AG10803 (cell line): ENCODE data around the gene PEX11G.
A peak's percentile ranks its signal among the peaks of the same experiment; 100 is the strongest.

ENCODE experiments used
- DNase-seq: peaks from one replicate; pipeline ENCODE4 v3.0.0; 2010; ENCODE audit warnings: low read depth
- H3K4me3 ChIP-seq: 2 replicates; pipeline ENCODE4 v1.5.1; 2011; ENCODE audit warnings: mild to moderate bottlenecking, low read length, control low read depth
- TF ChIP-seq, protein P1 (sequence below): conservative IDR thresholded peaks from 2 replicates; pipeline ENCODE4 v1.5.1; 2011; ENCODE audit warnings: mild to moderate bottlenecking, low read length, control low read depth, inconsistent platforms

PEX11G gene

DNA sequence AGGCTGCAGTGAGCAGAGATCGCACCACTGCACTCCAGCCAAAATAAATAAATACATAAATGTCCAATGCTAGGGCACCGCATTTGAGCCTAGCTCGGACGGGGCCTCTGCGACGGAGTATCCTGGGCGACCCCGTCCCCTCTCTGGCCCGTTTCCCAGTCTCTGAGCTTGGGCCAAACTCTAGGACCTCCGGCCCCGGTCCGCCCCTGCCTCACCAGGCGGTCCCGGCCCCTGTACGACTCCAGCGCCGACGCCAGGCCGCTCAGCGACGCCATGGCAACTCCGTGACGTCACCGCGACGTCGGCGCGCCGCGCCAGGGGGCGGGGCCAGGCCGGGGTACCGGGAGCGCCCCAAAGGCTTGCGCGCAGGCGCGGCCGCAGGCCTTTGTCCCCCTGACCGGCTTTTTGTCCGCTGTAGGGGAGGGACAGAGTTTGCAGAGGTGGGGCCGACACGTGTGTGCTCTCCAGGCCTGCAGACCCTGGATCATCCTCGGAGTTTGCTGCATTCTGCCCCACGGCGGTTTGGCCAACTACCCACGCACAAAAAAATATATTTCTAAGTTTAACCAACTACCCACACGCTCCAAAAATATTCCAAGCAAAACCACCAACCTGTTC, at the start of gene PEX11G:
Gene PEX11G, minus strand, starts transcription at position 300 of the 618 bp plus-strand sequence. Its CDS starts 25 bp downstream, at position 275.
- peak; percentile 74 for DNase-seq
- TF ChIP-seq, protein P1, sequence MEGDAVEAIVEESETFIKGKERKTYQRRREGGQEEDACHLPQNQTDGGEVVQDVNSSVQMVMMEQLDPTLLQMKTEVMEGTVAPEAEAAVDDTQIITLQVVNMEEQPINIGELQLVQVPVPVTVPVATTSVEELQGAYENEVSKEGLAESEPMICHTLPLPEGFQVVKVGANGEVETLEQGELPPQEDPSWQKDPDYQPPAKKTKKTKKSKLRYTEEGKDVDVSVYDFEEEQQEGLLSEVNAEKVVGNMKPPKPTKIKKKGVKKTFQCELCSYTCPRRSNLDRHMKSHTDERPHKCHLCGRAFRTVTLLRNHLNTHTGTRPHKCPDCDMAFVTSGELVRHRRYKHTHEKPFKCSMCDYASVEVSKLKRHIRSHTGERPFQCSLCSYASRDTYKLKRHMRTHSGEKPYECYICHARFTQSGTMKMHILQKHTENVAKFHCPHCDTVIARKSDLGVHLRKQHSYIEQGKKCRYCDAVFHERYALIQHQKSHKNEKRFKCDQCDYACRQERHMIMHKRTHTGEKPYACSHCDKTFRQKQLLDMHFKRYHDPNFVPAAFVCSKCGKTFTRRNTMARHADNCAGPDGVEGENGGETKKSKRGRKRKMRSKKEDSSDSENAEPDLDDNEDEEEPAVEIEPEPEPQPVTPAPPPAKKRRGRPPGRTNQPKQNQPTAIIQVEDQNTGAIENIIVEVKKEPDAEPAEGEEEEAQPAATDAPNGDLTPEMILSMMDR, result no peak
- H3K4me3 ChIP-seq, result peak within 1 kb of the TSS; percentile 77

DNA sequence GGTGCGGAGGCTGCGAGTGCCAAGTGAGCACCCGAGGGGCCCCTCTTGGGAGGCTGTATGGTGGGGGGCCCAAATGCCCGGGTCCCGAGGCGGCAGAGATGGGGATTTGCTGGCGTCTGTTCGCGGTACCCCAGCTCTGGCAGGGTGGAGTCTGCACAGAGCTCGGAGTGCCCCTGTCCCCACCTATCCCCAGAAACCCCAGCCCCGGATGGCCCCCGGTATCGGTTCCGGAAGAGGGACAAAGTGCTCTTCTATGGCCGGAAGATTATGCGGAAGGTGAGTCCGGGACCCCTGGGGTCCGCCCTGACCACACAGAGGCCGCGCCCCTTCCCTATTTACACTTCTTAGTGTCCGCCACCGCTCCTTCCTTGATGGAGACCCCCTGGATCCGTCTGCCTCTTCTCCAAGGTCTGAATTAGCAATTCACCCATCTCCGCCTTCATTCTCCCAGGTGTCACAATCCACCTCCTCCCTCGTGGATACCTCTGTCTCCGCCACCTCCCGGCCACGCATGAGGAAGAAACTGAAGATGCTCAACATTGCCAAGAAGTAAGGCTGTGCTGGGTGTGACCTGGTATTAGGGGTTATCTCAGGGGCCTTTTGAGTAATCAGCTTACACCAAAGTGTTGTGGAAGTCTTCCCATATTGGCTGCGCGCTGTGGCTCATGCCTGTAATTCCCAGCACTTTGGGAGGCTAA, 47.3 kb upstream of the PEX11G start:
- TF ChIP-seq, protein P1, result no peak
- no peak for DNase-seq
- peak overlapping the region; percentile 99 for H3K4me3 ChIP-seq

DNA sequence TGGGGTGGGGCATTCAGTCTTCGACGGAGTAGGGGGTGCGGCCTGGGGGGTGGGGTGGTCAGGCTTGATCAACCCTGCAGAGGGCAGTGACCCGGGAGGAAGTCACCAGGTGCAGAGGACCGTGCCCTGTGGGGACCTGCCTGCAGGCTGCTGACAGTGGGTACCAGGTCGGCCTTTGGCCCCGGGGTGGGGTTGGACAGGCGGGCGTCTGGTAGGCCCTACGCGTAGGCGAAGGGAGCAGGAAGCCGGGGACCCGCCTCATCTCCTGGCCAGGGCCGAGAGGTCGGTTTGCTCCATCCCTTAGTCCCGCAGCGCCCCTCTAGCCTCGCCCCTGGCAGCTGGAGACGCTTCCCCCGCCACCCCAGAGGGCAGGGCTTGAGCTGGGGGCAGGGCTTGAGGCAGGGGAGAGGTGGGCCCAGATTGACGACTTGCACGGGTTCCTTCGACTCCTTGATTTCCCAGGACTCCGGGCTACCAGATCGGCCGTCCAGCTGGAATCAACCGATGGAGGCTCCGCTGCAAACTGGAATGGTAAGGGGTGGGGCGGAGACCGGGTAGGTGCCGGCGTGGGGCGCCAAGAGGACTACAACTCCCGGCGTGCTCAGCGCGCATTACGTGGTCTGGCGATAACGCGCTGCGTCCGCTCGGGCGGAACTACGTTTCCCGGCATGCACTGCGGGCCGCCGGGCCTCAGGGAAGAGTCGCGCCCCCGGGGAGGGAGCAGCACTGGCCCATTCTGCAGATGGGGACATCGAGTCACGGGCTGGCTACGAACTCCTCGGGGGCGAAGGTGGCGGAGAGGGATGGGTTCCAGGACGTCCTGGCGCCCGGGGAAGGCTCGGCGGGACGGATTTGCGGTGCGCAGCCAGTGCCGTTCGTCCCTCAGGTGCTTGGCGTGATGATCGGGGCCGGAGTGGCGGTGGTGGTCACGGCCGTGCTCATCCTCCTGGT, 46.5 kb upstream of the PEX11G start, which contains the start of gene PNPLA6:
Gene PNPLA6, plus strand, starts transcription at position 671 of the 951 bp plus-strand sequence. Its CDS starts 72 bp downstream, at position 743.
- TF ChIP-seq, protein P1, result no peak
- peak within 1 kb of the TSS; percentile 99 for H3K4me3 ChIP-seq
- peak; percentile 91 for DNase-seq

DNA sequence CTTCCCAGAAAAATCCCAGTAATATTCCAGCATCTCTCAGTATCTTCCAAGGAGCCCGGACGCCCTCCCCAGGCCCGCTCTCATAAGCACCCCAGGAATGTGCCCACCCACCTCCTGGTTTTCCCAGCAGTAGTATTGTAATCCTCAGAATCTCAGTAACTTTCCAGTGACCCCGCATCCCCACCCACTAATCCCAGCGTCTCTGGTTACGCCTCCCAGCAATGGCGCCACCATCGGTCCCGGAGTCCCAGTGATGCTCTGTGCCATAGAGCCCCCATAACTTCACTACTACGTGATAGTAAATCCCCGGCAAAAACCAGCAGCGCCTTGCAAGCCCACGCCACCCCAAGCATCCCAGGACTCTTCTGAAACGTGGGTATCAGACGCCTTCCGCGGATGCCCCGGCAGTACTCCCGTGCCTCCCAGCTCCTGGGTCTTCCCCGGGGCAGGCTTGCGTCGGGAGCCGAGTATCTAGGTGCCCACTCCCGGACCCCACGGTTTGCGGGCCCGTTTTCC, 45.8 kb upstream of the PEX11G start:
- peak overlapping the region; percentile 99 for H3K4me3 ChIP-seq
- peak; percentile 81 for DNase-seq
- TF ChIP-seq, protein P1, result peak; percentile 33

DNA sequence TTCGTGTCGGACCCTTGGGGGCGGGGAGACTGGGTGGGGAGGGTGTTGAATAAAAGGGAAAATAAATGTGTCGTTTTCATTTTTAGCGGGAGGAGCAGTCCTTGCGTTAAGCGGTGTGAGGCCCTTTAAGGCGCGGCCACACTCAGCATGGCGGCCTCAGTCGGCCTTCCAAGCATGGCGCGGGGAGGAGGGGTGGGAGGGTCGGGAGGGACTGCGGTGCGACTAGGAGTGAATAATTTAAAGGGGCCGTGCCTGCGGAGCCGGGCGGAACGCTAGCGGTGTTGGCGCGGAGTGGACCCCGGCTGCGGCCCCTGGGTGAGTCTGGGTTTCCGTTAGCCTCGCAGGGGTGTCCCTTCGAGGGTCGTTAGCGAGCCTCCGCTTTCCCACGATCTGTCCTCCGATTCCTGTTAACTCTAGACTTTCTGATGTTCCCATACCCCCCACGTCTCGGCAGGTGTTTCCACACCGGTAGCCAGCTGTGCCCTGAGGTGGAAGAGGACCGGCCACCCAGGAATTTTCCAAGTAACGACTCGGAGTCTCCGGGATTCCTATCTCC, 45.2 kb upstream of the PEX11G start:
- TF ChIP-seq, protein P1, result no peak
- peak; percentile 86 for DNase-seq
- H3K4me3 ChIP-seq, result peak overlapping the region; percentile 99

DNA sequence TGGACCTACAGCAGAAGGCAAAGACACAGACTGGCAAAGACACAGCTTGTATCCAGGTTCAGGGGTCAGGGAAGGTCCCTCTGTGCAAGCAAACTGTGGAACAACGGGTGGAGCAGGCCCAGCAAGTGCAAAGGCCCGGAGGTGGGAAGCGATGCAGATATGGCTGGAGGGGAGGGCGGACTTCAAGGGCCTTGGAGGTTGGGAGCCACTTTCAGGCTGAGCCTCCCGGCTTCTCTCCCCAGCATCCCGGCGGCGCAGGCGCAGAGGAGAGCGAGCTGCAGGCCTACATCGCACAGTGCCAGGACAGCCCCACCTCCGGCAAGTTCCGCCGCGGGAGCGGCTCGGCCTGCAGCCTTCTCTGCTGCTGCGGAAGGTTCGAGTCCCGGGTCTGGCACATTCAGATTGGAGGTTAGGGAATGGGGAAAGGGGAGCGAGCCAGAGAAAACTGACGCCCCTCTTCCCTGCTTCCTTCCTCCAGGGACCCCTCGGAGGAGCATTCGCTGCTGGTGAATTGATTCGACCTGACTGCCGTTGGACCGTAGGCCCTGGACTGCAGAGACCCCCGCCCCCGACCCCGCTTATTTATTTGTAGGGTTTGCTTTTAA, 44.5 kb upstream of the PEX11G start:
- DNase-seq, result peak; percentile 71
- H3K4me3 ChIP-seq, result peak overlapping the region; percentile 99
- TF ChIP-seq, protein P1, result no peak
